Measurements from ENCODE around the gene ROBO1.

ROBO1 gene

GRCh38 chr3:79670178-79670577, 97.6 kb downstream of the ROBO1 start:
- no peak for DNase-seq (ENCODE audit: low read depth)

- DNase-seq (ENCODE audit: low read depth): no peak
Measured at GRCh38 chr3:79664455-79664854, 103.3 kb downstream of the ROBO1 start.

GRCh38 chr3:79661896-79662295, 105.9 kb downstream of the ROBO1 start:
- DNase-seq (ENCODE audit: low read depth): no peak

GRCh38 chr3:79657076-79657475, 110.7 kb downstream of the ROBO1 start:
- DNase-seq (ENCODE audit: low read depth): no peak

- DNase-seq (ENCODE audit: low read depth): no peak
Measured at GRCh38 chr3:79654019-79654418, 113.8 kb downstream of the ROBO1 start.

GRCh38 chr3:79653266-79653830, 114.5 kb downstream of the ROBO1 start:
- no peak for DNase-seq (ENCODE audit: low read depth)

GRCh38 chr3:79651536-79652065, 116.2 kb downstream of the ROBO1 start:
- no peak for DNase-seq (ENCODE audit: low read depth)

- DNase-seq (ENCODE audit: low read depth): no peak
Measured at GRCh38 chr3:79639855-79640254, 127.9 kb downstream of the ROBO1 start.

GRCh38 chr3:79636372-79636771, 131.4 kb downstream of the ROBO1 start:
- DNase-seq (ENCODE audit: low read depth): no peak

- DNase-seq (ENCODE audit: low read depth): no peak
Measured at GRCh38 chr3:79632842-79633241, 135.0 kb downstream of the ROBO1 start.

GRCh38 chr3:79618883-79619282, 148.9 kb downstream of the ROBO1 start:
- DNase-seq (ENCODE audit: low read depth): no peak

- DNase-seq (ENCODE audit: low read depth): no peak
Measured at GRCh38 chr3:79606414-79606813, 161.4 kb downstream of the ROBO1 start.

- DNase-seq (ENCODE audit: low read depth): no peak
Measured at GRCh38 chr3:79604681-79605080, 163.1 kb downstream of the ROBO1 start.

- DNase-seq (ENCODE audit: low read depth): no peak
Measured at GRCh38 chr3:79602385-79602784, 165.4 kb downstream of the ROBO1 start.

- no peak for DNase-seq (ENCODE audit: low read depth)
Measured at GRCh38 chr3:79598594-79598993, 169.2 kb downstream of the ROBO1 start.

GRCh38 chr3:79597709-79598108, 170.1 kb downstream of the ROBO1 start:
- no peak for DNase-seq (ENCODE audit: low read depth)

GRCh38 chr3:79587150-79587549, 180.6 kb downstream of the ROBO1 start:
- no peak for DNase-seq (ENCODE audit: low read depth)

GRCh38 chr3:79586232-79586631, 181.6 kb downstream of the ROBO1 start:
- no peak for DNase-seq (ENCODE audit: low read depth)

- DNase-seq (ENCODE audit: low read depth): no peak
Measured at GRCh38 chr3:79572930-79573329, 194.9 kb downstream of the ROBO1 start.

GRCh38 chr3:79568938-79569337, 198.9 kb downstream of the ROBO1 start:
- DNase-seq (ENCODE audit: low read depth): no peak

GRCh38 chr3:79564192-79564591, 203.6 kb downstream of the ROBO1 start:
- no peak for DNase-seq (ENCODE audit: low read depth)

GRCh38 chr3:79560698-79561097, 207.1 kb downstream of the ROBO1 start:
- DNase-seq (ENCODE audit: low read depth): no peak

- DNase-seq (ENCODE audit: low read depth): no peak
Measured at GRCh38 chr3:79558943-79559342, 208.9 kb downstream of the ROBO1 start.

- DNase-seq (ENCODE audit: low read depth): no peak
Measured at GRCh38 chr3:79555655-79556054, 212.1 kb downstream of the ROBO1 start.
